ENCODE results near the gene HOXA3.

GRCh38 chr7:27142580-27143022 lies 9.8 kb downstream of the HOXA3 start:
- TF ChIP-seq POLR2AphosphoS5 (IDR thresholded peaks at IDR 0.05): no peak
- TF ChIP-seq POLR2A (IDR thresholded peaks at IDR 0.05): no peak
